GM21619 (cell line): ENCODE results near the gene ISOC2.
"Not testable (repeated sequence)": the region's sequence is repeated elsewhere in the genome, so short reads cannot be mapped to it uniquely, and the experiment has no call there.

Experiments
- ATAC-seq: cut with Tn5 transposase; IDR thresholded peaks from one replicate; pipeline ENCODE4 v1.9.1; 2021; ENCODE audit not compliant: unreplicated experiment

The ISOC2 gene

DNA sequence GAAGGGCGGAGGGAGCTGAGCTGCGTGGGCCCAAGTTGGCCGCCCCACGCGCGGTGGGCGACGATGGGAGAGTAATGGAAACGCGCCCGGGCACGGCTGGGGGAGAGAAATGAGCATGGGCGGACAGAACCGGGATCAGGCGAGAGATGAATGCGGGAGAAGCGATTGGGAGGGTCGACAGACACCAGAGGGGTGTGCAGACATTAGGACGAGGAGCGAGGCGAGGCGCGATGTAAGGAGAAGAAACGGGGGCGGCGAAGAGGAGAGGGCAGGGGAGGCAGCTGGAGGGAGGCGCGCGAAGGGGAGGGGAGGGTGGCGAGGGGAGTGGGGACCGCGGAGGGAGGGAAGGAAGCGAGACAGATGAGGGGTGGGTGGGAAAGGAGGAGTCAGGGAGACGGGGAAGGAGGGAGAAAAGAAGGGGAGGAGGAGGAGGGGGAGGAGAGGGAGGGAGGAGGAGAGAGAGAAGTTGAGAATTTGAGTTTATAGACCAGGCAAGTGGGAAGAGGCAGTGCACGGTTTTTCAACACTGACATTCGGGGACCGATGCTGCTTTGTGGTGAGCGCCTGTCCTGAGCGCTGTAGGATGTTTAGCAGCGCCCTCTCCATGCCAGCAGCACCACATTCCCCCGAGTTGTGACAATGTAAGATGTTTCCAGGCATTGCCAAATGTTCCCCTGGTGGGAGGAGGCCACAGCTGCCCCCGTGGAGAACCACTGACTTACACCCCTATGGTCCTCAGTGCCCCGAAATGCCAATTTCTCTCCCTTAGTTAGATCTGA lies 18.2 kb downstream of the ISOC2 start, which contains the start of gene SHISA7:
Gene SHISA7 (minus strand): TSS at position 256 of the 779 bp plus-strand sequence. CDS start 437 bp downstream, outside the sequence.
- no peak for ATAC-seq

DNA sequence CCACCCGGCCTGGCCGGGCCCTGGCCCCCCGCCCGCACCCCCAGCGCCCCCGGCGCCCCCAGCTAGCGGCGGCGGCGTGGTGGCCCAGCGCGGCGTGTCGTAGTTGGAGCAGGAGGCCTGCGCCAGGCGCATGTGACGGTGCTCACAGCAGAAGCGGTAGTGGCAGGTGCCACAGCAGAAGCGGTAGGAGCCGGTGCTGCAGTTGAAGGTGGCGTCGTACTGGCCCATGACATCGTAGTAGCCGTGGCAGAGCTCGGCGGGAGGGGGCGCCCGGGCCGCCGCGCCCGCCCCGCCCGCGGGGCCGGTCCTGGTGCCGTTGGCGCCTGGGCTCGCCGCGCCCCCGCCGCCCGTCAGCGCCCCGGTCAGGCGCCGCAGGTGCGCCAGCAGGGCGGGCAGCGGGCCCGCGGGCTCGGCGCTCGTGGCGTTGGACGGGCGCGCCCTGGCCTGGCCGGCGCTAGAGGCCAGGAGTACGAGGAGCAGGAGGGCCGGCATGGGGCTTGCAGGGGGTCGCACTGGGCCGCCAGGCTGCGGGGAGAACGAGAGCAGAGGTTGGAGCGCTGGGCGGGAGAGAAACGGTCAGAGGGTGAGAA lies 19.0 kb downstream of the ISOC2 start:
- no peak for ATAC-seq

DNA sequence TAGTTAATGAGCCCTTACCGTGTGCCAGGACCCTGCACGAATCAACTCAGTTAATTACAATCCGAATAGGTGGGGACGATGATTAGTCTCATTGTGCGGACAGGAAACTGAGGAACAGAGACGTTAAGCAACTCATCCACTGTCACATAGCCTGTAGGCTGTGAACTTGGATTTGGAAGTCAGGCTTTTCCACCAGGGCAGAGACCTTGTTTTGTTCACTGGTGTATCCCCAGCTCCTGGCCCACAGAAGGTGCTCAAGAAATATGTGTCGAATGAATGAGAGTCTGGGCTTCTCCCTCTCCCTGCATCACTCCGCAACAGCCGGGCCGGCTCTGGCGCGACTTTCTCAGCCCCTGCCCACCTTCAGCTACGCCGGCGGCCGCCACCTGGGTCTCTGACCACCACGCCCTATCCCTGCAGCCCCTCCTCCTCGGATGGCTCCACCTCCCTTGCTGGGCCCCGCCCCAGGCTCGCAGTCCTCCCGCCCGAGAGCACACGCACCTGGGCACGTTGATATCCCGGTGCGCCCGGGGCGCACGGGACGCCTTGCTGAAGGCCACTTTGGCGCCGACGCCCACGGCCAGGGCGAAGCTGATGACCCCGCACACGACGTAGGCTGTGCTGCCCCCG lies 19.6 kb downstream of the ISOC2 start:
- no peak for ATAC-seq

DNA sequence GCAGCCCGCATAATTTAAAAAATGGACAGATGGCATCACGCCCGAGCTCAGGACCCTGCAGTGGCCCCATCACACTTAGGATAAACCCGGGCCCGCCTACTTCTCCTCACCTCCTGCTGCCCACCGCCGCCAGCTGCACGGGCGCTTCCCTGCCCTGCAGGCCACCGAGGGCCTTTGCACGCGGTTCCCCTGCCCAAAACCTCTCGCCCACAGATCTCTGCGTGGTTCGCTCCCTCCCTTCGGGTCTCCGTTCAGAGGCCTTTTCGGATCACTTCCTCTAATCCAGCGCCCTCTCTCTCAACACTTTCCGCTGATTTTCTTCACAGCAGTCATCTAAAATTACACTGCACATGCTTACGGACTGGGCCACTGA lies 20.1 kb downstream of the ISOC2 start:
- no peak for ATAC-seq

DNA sequence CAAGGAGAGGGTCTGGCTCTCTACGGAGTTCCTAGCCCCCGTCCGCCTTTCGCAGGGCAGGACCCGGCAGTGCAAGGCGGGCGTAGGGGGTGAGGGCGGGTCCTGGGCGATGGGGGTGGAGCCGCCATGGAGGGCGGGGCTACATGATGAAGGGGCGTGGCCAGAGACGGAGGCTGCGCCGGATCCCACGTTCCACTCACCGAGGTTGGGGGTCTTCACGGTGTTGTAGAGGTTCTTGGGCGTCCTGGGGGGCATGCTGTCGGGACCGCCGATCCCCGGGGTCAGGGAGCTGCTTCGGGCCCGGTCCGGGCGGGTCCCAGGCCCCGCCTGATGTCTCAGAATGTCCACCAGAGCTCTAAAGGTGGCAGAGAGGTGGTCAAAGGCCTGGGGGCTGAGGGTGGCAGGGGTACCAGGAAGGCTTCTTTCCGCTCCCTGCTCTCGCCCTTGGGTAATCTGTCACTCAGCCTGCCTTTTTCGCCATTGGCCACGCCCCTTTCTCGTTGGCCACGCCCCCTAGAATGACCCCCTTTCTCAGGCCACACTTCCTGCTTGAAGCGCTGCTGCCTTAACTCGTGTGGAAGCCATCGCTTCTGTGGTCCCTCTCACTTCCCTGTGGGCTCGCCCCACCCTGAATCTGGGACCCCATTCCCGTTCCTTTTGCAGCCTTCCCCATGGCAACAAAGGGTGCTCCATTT lies 20.9 kb downstream of the ISOC2 start:
- ATAC-seq, result no peak

DNA sequence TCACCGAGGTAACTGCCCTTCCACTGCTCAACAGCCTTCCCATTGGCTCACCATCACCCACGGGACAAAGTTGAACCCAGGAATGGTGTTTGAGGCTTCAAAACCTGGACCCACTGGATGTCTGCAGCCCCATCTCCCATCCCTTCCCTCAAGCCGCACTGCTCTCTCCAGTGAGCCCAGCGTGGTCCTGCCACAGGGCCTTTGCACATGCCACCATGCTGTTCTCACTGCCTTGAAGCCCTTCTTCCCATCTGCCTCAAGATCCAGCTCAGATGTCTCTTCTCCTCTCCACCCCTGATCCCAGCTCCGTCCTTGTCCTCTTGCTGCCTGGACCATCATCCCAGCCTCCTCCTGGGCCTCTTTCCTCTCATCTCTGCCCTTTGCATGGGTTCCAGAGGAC lies 22.4 kb downstream of the ISOC2 start:
- no peak for ATAC-seq

DNA sequence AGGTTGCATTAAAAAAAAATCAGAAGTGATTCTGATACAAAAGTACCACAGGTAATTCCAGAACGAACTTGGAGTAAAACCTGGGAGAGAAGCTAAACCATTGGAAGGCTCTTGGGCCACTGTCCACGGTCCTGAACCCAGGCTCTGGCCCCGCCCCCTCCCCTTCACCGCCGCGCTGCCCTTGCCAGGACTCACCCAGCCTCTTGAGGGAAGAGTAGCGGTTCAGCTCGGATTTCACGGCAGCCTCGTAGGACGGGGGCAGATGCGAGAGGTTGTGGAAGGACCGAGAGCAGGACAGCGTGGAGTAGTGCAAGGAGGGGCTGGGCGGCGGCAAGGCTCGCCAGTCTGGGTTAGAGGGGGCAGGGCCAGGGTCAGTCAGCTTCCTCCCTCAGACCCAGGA lies 24.0 kb downstream of the ISOC2 start:
- ATAC-seq, result no peak

DNA sequence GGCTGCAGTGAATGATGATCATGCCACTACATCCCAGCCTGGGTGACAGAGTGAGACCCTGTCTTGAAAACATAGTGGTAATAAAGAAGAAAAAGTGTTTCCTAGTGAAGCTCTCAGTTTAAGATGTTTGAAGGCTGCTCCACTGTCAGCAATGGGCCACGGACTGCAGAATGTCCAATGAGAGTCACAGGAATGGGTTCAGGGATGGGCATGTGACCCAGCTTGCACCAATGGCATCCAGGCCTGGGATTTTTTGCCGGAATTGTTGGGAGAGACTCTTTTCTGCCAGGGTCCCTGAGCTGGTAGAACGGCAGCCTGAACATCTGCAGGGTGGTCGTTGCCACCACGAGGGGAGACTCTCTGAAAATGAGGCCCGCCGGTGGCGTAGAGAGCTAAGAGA lies 24.6 kb downstream of the ISOC2 start:
- no peak for ATAC-seq

DNA sequence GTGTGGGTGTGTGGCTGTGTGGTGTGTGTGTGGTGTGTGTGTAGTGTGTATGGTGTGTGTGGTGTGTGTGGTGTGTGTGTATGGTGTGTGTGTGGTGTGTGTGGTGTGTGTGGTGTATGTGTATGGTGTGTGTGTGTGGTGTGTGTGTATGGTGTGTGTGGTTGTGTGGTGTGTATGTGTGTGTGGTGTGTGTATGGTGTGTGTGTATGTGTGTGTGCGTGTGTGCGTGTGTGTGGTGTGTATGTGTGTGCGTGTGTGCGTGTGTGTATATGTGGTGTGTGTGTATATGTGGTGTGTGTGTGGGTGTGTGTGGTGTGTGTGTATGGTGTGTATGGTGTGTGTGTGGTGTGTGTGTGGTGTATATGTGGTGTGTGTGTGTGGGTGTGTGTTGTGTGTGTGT lies 26.4 kb downstream of the ISOC2 start:
- no peak for ATAC-seq

DNA sequence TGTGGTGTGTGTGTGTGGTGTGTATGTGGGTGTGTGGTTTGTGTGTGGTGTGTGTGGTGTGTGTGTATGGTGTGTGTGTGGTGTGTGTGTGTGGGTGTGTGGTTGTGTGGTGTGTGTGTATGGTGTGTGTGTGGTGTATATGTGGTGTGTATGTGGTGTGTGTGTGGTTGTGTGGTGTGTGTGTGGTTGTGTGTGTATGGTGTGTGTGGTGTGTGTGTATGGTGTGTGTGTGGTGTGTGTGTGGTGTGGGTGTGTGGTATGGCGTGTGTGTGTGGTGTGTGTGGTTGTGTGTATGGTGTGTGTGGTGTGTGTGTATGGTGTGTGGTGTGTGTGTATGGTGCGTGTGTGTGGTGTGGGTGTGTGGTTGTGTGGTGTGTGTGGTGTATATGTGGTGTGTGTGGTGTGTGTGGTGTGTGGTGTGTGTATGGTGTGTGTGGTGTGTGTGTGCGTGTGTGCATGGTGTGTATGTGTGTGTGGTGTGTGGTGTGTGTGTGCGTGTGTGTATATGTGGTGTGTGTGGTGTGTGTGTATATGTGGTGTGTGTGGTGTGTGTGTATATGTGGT lies 27.0 kb downstream of the ISOC2 start:
- no peak for ATAC-seq

DNA sequence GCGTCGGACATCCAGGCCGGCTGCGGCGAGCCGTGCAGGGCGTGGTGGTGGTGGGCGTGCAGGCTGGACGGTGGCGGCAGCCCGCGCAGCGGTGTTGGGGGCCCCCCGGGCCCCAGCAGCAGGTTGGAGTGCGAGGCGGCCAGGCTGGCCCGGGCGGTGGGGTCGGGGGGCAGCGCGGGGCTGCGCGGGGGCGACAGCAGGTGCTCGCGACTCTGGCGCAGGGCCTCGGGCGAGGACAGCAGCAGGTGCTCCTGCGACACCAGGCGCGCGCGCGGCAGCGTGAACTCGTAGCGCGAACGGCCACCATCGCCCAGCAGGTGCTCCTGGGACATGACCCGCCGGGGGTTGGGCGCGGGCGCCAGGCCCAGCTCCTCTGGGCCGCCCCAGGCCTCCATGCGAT lies 28.1 kb downstream of the ISOC2 start:
- no peak for ATAC-seq

DNA sequence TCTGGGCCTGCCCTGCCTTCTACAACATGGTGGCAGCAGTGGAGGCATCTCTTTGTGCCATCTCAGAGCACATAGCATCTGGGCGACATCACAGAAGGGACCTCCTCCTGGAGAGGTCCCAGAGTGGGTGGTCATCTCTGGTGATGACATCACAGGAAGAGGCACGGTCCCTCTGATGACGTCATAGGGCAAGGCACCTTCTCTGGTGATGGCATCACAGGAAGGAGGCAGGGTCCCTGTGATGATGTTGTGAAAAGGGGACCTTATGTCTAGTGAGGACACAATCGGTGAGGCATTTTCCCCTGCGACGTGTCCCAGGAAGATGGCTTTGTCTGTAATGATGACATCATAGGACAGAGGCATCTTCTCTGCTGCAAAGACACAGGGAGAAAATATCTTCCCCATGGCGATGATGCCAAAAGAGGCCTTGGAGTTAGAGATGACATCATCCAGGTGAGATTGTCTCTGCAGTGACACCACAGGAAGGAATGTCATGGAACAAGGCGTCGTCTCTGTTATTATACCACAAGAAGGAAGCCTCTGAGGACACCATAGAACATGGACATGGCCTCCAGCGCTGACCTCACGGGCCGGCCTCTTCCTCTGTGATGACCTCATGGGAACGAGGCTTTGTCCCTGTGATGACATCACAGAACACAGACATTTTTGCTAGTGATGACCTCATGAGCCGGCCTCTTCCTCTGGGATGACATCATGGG lies 29.0 kb downstream of the ISOC2 start:
- ATAC-seq, result no peak

DNA sequence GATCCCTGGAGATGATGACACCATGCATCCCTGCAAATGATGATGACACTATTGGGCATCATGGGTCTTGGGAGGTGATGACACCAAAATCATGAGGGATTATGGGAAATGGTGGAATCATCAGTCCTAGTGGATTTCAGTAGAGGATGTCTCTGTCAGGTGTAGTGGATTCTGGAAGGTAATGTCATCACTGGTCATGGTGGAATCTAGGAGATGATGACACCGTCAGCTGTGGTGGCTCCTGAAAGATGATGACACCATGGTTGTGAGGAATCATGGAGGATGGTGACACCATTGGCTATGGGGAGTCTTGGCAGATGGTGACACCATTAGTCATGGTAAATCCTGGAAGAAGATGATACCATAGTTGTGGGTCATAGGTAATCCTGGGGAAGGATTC lies 30.3 kb downstream of the ISOC2 start:
- no peak for ATAC-seq

DNA sequence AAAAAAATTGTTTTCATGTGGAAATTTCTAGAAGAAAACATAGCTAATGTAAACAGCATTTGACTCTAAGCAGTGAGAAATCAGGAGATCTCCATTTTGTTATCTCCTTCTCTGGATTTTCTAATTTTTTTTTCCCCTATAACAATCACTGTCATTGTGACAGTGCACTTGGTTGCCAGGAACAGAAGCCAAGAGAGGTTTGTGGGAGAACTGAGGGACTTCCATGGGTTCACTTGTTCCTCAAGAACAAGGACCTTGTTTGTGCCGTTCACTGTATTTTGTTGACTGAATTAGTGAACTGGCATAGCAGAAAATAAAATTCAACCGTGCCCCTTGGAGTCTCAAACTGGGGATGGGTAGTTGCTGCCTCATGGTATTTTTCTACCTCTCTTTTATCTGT lies 35.4 kb downstream of the ISOC2 start:
- ATAC-seq, result no peak

DNA sequence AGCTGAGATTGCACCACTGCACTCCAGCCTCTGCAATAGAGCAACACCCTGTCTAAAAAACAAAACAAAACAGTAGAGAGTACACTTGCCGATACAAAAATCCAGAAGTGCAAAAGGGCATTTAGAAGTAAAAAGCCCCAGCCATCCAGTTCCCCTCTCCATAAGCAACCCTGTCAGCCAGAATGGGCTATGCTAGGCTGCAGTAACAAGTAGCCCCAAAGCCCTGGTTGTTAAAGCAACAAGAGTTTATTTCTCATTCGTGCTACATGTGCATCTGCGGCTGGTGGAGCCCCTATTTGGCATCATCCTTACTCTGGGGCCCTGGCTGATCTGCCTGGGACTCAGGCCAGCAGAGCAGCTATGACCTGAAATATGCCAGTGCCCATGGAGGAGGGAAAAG lies 36.9 kb downstream of the ISOC2 start:
- no peak for ATAC-seq

DNA sequence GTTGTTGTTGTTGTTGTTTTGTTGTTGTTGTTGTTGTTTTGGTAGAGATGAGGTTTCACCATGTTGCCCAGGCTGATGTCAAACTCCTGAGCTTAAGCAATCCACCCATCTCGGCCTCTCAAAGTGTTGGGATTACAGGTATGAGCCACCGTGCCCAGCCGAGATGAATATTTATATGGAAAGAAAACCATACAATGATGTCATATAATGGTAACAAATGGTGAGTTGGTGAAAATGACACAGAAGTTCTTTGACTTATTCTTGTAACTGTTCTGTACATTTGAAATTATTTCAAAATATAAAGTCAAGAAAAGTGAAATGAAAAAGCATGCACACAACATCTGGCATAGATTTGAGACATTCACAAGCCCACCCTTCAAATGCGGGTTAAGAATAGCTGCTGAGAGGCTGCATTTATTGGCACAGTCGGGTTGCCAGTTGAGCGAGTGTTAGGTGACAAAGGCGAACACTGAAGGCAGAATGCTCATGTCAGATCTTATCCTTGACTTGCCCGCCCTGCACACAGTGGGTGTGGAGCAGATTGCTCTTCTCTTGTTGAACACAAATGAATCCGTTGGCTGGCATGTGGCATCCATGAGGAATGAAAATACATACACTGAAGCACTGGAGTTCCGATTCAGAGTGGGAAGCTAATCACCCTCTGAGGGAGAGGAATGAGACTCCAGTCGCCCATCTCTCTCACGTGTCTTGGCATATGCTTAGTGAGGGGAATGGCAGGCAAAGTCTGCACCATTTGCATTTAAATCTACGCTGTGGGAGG lies 38.0 kb downstream of the ISOC2 start:
- ATAC-seq, result no peak

DNA sequence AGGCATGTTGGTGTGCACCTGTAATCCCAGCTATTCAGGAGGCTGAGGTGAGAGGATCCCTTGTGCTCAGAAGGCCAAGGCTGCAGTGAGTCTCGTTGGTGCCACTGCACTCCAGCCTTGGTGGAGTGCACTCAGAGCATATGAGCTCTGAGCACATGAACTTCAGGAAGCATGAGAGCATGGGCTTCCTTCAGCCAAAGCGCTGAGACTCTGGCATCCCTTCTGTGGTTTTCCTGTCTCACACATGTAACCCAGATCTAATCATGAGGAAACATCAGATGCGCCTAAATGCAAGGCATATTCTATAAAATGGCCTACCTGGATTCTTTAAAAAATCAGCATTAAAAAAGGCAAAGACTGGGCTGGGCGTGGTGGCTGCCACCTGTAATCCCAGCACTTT lies 40.2 kb downstream of the ISOC2 start:
- not testable (repeated sequence) for ATAC-seq

DNA sequence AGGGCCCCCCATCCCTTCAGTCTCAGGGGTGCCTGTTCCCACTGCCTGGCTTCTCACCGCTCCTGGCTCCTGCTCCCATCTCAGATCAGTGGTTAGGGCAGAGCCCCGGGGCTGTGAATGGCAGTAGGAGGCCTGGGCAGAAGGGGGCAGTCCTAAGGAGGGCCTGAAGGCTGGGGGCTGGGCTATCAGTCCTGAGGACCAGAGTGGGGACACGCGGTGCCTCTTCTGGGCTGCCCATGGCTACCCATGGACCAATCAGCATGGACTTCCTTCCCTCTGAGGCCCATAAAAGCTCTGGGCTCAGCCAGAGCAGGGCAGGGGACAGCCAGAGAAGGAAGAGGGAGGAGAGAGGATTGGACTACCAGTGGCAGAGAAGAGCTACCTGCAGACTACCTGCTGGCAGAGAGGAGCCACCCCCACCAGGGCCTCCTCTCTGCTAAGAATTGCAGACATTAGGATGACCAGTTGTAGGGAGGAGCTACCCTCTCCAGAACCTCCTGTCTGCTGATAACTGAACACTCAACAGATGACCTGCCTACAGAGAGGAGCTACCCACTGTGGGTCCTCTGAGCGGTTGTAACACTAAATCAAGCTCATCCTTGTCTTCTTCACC lies 41.7 kb downstream of the ISOC2 start:
- ATAC-seq, result no peak

DNA sequence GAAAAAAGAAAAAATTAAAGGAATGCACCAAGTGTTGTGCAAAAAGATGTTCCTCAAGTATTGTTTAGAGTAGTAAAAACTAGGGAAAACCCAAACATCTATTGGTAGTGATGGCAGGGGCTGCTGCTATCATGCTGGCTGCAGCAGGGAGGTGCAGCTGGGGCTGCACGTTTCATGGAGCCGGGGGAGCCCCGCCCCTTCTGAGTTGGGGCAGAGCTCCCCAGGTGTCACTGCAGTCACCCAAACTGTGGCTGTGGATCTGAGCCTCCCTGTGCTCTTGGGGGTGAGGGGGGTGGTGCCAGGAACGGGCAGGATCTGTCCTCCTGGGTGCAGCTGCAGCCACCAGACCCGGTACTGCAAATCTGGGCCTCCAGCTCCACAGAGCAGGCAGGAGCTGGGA lies 42.3 kb downstream of the ISOC2 start:
- ATAC-seq, result no peak

DNA sequence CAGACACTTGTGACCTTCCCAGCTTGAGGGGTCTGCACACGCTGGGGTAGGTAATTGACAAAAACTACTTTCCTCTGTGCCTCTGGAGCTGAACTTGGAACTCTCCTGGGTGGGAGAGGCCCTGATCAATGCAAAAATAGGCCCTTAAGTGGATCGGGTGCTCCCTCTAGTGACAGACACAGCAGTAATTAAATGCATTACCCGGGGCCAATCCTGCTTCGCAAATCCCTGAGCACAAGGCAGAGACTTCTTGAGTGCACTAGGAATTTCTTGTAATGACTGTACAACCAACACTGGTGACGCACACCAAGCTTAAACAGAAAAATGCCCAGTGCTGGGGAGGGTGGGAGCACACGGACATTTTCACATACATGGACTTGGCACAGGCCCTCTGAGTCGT lies 43.3 kb downstream of the ISOC2 start:
- ATAC-seq, result no peak
